Measurements from ENCODE around the gene LSM12.
"Not testable (repeated sequence)": the region's sequence is repeated elsewhere in the genome, so short reads cannot be mapped to it uniquely, and the experiment has no call there.

The LSM12 gene

GRCh38 chr17:44108440-44109311, 42.2 kb upstream of the LSM12 start:
- no peak for FAIRE-seq
- TF ChIP-seq TAF1 (IDR thresholded peaks at IDR 0.05; ENCODE audit: borderline replicate concordance, low read depth, low read length), result no peak
- no peak for TF ChIP-seq POLR2AphosphoS5 (IDR thresholded peaks at IDR 0.05; ENCODE audit: low read depth, low read length)
- TF ChIP-seq POLR2A (IDR thresholded peaks at IDR 0.05; ENCODE audit: low read depth, low read length), result no peak
- DNase-seq (ENCODE audit: insufficient read length), result no peak

GRCh38 chr17:44106801-44107200, 40.3 kb upstream of the LSM12 start:
- no peak for FAIRE-seq
- TF ChIP-seq POLR2AphosphoS5 (IDR thresholded peaks at IDR 0.05; ENCODE audit: low read depth, low read length) (no peak), TAF1 (IDR thresholded peaks at IDR 0.05; ENCODE audit: borderline replicate concordance, low read depth, low read length) (no peak), POLR2A (IDR thresholded peaks at IDR 0.05; ENCODE audit: low read depth, low read length) (no peak)
- no peak for DNase-seq (ENCODE audit: insufficient read length)

- DNase-seq (ENCODE audit: insufficient read length) (no peak), FAIRE-seq (no peak)
- TF ChIP-seq POLR2A (IDR thresholded peaks at IDR 0.05; ENCODE audit: low read depth, low read length) (no peak), TAF1 (IDR thresholded peaks at IDR 0.05; ENCODE audit: borderline replicate concordance, low read depth, low read length) (no peak), POLR2AphosphoS5 (IDR thresholded peaks at IDR 0.05; ENCODE audit: low read depth, low read length) (no peak)
These were observed 39.5 kb upstream of the LSM12 start for GRCh38 chr17:44105941-44106340.

GRCh38 chr17:44105483-44105882, 39.0 kb upstream of the LSM12 start:
- FAIRE-seq (no peak), DNase-seq (ENCODE audit: insufficient read length) (no peak)
- TF ChIP-seq TAF1 (IDR thresholded peaks at IDR 0.05; ENCODE audit: borderline replicate concordance, low read depth, low read length), result no peak
- no peak for TF ChIP-seq POLR2A (IDR thresholded peaks at IDR 0.05; ENCODE audit: low read depth, low read length)
- TF ChIP-seq POLR2AphosphoS5 (IDR thresholded peaks at IDR 0.05; ENCODE audit: low read depth, low read length), result no peak

GRCh38 chr17:44102849-44103622, 36.6 kb upstream of the LSM12 start:
- TF ChIP-seq POLR2AphosphoS5 (IDR thresholded peaks at IDR 0.05; ENCODE audit: low read depth, low read length) (no peak), POLR2A (IDR thresholded peaks at IDR 0.05; ENCODE audit: low read depth, low read length) (no peak), TAF1 (IDR thresholded peaks at IDR 0.05; ENCODE audit: borderline replicate concordance, low read depth, low read length) (no peak)
- no peak for FAIRE-seq
- no peak for DNase-seq (ENCODE audit: insufficient read length)

- FAIRE-seq, result peak; percentile 48
- DNase-seq (ENCODE audit: insufficient read length), result not testable (repeated sequence)
These were observed 35.4 kb upstream of the LSM12 start for GRCh38 chr17:44101858-44102257.

- DNase-seq (ENCODE audit: insufficient read length), result no peak
- FAIRE-seq, result no peak
These were observed 30.9 kb upstream of the LSM12 start for GRCh38 chr17:44097110-44097958.

GRCh38 chr17:44095647-44096496, 29.4 kb upstream of the LSM12 start:
- TF ChIP-seq POLR2A (IDR thresholded peaks at IDR 0.05; ENCODE audit: low read depth, low read length) (no peak), POLR2AphosphoS5 (IDR thresholded peaks at IDR 0.05; ENCODE audit: low read depth, low read length) (no peak), TAF1 (IDR thresholded peaks at IDR 0.05; ENCODE audit: borderline replicate concordance, low read depth, low read length) (no peak)
- DNase-seq (ENCODE audit: insufficient read length), result no peak
- FAIRE-seq, result no peak

More at GRCh38 chr17:44097110-44097958, 30.9 kb upstream of the LSM12 start:
- no peak for TF ChIP-seq POLR2A (IDR thresholded peaks at IDR 0.05; ENCODE audit: low read depth, low read length)
- no peak for TF ChIP-seq TAF1 (IDR thresholded peaks at IDR 0.05; ENCODE audit: borderline replicate concordance, low read depth, low read length)
- no peak for TF ChIP-seq POLR2AphosphoS5 (IDR thresholded peaks at IDR 0.05; ENCODE audit: low read depth, low read length)

- no peak for FAIRE-seq
- no peak for TF ChIP-seq POLR2AphosphoS5 (IDR thresholded peaks at IDR 0.05; ENCODE audit: low read depth, low read length)
- no peak for TF ChIP-seq POLR2A (IDR thresholded peaks at IDR 0.05; ENCODE audit: low read depth, low read length)
- TF ChIP-seq TAF1 (IDR thresholded peaks at IDR 0.05; ENCODE audit: borderline replicate concordance, low read depth, low read length), result no peak
These were observed 28.8 kb upstream of the LSM12 start for GRCh38 chr17:44095388-44095646.

GRCh38 chr17:44094701-44095387, 28.4 kb upstream of the LSM12 start:
- FAIRE-seq (no peak), DNase-seq (ENCODE audit: insufficient read length) (no peak)
- TF ChIP-seq POLR2AphosphoS5 (IDR thresholded peaks at IDR 0.05; ENCODE audit: low read depth, low read length) (no peak), TAF1 (IDR thresholded peaks at IDR 0.05; ENCODE audit: borderline replicate concordance, low read depth, low read length) (no peak), POLR2A (IDR thresholded peaks at IDR 0.05; ENCODE audit: low read depth, low read length) (no peak)

More at GRCh38 chr17:44095388-44095646, 28.8 kb upstream of the LSM12 start:
- DNase-seq (ENCODE audit: insufficient read length), result no peak
